Kidney epithelial cell (primary cell): Measurements from ENCODE around the gene GAS2L1. TPM values are rescaled to one million over a fixed set of nuclear protein-coding genes. Genes with fewer than 3 reads are reported as not detected.

Source experiments
- DNase-seq: peaks from one replicate; pipeline ENCODE4 v3.0.0-alpha.2; 2010; ENCODE audit warnings: low read depth
- H3K27me3 ChIP-seq: 2 replicates; pipeline ENCODE4 v1.6.0; 2011; ENCODE audit warnings: low read length; ENCODE audit not compliant: control insufficient read depth, insufficient read depth
- H3K36me3 ChIP-seq: 2 replicates; pipeline ENCODE4 v1.5.1; 2011; ENCODE audit warnings: low read length; ENCODE audit not compliant: control insufficient read depth, insufficient read depth
- H3K4me3 ChIP-seq: 2 replicates; pipeline ENCODE4 v1.5.1; 2011; ENCODE audit warnings: low read depth, mild to moderate bottlenecking, control low read depth, low read length
- CTCF ChIP-seq: IDR thresholded peaks from 2 replicates; pipeline ENCODE4 v1.5.1; 2011; ENCODE audit warnings: mild to moderate bottlenecking, moderate library complexity, low read length, control low read depth, inconsistent platforms; ENCODE audit not compliant: insufficient read depth, poor library complexity, severe bottlenecking
- total RNA-seq: library from RNA; depleted of rRNA; stranded (reverse); fragments of >200 nt; gene quantifications from 2 replicates; pipeline ENCODE4 v1.2.3, GENCODE V29; 2015

The GAS2L1 gene
- total RNA-seq, 1 donor from 2014 or later = 8.9 TPM

GRCh38 chr22:29328566-29329500 lies 22.4 kb downstream of the GAS2L1 start:
- Histone ChIP-seq H3K36me3 (peaks cover 3% of the 10 kb centered on the region), H3K4me3 (no peak overlapping the region), H3K27me3 (no peaks in the 10 kb centered on the region)
- no peak for DNase-seq
- no peak for TF ChIP-seq CTCF

GRCh38 chr22:29329581-29329980 lies 23.1 kb downstream of the GAS2L1 start:
- no peak for DNase-seq
- no peak for TF ChIP-seq CTCF
- Histone ChIP-seq H3K27me3 (no peaks in the 10 kb centered on the region), H3K4me3 (no peak overlapping the region), H3K36me3 (peaks cover 3% of the 10 kb centered on the region)

GRCh38 chr22:29330291-29330690 lies 23.8 kb downstream of the GAS2L1 start:
- TF ChIP-seq CTCF = no peak
- DNase-seq = no peak
- H3K36me3 ChIP-seq = peaks cover 3% of the 10 kb centered on the region
- H3K4me3 ChIP-seq = no peak overlapping the region
- no peaks in the 10 kb centered on the region for H3K27me3 ChIP-seq

GRCh38 chr22:29330753-29331152 lies 24.3 kb downstream of the GAS2L1 start:
- H3K4me3 ChIP-seq = no peak overlapping the region
- no peak for TF ChIP-seq CTCF
- no peak for DNase-seq
- peaks cover 3% of the 10 kb centered on the region for H3K36me3 ChIP-seq
- H3K27me3 ChIP-seq = no peaks in the 10 kb centered on the region

GRCh38 chr22:29331213-29331612 lies 24.8 kb downstream of the GAS2L1 start:
- TF ChIP-seq CTCF = no peak
- peaks cover 3% of the 10 kb centered on the region for H3K36me3 ChIP-seq
- no peaks in the 10 kb centered on the region for H3K27me3 ChIP-seq
- H3K4me3 ChIP-seq = no peak overlapping the region
- DNase-seq = no peak

- no peak for TF ChIP-seq CTCF
- H3K27me3 ChIP-seq = no peaks in the 10 kb centered on the region
- peaks cover 3% of the 10 kb centered on the region for H3K36me3 ChIP-seq
- H3K4me3 ChIP-seq = no peak overlapping the region
- no peak for DNase-seq
These were observed 25.3 kb downstream of the GAS2L1 start for GRCh38 chr22:29331658-29332300.
